GM10248 (cell line): ENCODE data around the gene ABCB9.

Experiments
- CTCF ChIA-PET: fragments of 300-600 bp; sonication (Branson Sonifier 250); formaldehyde crosslinking; extraction: SDS; loops from one replicate; lab custom pipeline; 2021; ENCODE audit warnings: antibody characterized with exemption; lab: Yijun Ruan, JAX
- POLR2A ChIA-PET: fragments of 350-650 bp; sonication (Branson Sonifier 250); formaldehyde crosslinking; extraction: SDS; loops from one replicate; lab custom pipeline; 2020; ENCODE audit warnings: antibody characterized with exemption; lab: Yijun Ruan, JAX
- DNase-seq: peaks from one replicate; pipeline ENCODE4 v3.0.0; 2012; ENCODE audit errors: extremely low spot score
- TF ChIP-seq, protein P1 (sequence below): IDR thresholded peaks from 2 replicates; pipeline ENCODE4 v1.5.1; 2012; ENCODE audit warnings: mild to moderate bottlenecking, low read depth; ENCODE audit errors: extremely low read depth, missing control alignments, control extremely low read depth

Gene ABCB9

DNA sequence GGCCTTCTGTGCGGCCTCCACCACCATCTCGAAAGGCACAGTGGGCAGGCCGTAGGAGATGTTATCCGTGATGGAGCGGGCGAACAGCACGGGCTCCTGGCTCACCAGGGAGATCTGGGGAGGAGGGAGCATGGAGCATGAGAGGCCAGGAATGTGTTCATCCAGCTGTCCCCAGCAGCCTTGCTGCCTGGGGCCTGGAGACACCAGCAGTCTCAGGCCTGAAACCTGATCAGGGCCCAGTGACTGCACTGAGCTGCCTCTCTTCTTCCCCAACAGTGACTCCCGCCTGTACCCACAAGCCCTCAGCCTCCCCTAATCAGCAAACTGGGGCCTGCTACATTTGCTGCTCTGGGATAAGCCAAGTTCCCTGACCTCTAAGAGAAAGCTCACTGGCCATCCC lies 30.9 kb downstream of the ABCB9 start:
- TF ChIP-seq, protein P1, sequence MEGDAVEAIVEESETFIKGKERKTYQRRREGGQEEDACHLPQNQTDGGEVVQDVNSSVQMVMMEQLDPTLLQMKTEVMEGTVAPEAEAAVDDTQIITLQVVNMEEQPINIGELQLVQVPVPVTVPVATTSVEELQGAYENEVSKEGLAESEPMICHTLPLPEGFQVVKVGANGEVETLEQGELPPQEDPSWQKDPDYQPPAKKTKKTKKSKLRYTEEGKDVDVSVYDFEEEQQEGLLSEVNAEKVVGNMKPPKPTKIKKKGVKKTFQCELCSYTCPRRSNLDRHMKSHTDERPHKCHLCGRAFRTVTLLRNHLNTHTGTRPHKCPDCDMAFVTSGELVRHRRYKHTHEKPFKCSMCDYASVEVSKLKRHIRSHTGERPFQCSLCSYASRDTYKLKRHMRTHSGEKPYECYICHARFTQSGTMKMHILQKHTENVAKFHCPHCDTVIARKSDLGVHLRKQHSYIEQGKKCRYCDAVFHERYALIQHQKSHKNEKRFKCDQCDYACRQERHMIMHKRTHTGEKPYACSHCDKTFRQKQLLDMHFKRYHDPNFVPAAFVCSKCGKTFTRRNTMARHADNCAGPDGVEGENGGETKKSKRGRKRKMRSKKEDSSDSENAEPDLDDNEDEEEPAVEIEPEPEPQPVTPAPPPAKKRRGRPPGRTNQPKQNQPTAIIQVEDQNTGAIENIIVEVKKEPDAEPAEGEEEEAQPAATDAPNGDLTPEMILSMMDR, result no peak
- POLR2A ChIA-PET, result no interaction called here
- DNase-seq, result no peak
- CTCF ChIA-PET, result interaction anchor here (1.0 to 1.8 kb wide), 5 partner anchors 8 to 76 kb away, joined by 3 to 5 read pairs (median 4); no protein-coding TSS in a partner anchor

DNA sequence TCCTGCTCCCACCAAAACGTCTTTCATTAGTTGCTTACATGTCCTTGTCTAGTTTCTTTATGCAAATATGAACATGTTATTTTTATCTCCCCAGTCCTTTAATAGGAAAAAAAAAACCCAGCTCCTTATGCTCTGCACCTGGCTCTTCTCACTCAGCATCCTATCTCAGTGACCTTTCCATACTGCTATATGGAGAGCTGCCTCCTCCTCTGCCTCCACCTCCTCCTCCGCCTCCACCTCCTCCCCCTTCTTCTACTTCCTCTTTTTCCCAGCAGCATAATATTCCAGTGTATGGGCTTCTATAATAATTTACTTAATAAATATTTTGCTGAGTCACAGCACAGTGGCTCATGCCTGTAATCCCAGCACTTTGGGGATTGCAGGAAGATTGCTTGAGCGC lies 31.5 kb downstream of the ABCB9 start:
- ChIA-PET POLR2A (interaction anchor here (0.7 kb wide), 1 partner anchor 42 kb away, joined by 3 read pairs; no protein-coding TSS in a partner anchor), CTCF (interaction anchor here (1.3 to 1.8 kb wide), 5 partner anchors 8 to 75 kb away, joined by 4 to 5 read pairs (median 4); no protein-coding TSS in a partner anchor)
- TF ChIP-seq, protein P1, result no peak
- DNase-seq, result peak; percentile 51

DNA sequence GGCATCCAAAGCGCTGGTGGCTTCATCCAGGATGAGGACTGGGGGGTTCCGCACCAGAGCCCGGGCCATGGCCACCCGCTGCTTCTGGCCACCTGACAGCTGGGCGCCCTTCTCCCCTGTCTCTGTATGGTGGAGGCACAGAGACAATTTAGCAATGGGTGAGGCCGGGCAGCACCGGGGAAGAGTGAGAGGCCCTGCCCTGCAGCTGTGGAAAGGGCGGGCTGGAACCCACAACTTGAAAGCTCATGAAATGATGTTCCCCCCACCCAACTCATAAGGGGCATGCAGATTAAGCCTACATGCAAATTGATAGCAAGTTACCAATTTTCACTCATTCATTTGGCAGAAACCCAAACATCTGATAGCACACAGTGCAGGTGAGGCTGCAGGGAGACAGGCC lies 34.1 kb downstream of the ABCB9 start:
- TF ChIP-seq, protein P1, result no peak
- ChIA-PET CTCF (interaction anchor here (0.7 to 1.9 kb wide), 5 partner anchors 18 to 138 kb away, joined by 3 to 4 read pairs (median 3); no protein-coding TSS in a partner anchor), POLR2A (no interaction called here)
- DNase-seq, result no peak

DNA sequence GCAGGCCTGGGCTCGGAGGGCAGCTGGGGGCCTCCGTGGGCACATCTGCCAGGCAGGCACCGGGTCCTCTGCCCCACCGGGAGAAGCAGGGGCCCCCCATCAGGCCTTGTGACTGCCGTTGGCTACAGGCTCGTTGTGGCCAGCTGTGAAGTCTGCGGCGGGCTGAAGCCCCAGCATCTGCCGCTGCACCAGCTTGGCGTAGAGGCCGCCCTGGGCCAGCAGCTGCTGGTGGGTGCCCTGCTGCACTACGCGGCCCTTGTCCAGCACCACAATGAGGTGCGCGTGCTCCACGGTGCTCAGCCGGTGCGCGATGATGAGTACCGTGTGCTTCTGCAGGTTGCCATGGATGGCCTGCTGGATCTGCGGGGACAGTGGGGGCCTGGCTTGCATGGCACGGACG lies 36.5 kb downstream of the ABCB9 start:
- CTCF ChIA-PET, result interaction anchor here (0.8 to 1.3 kb wide), 2 partner anchors 10 to 59 kb away, joined by 3 read pairs; no protein-coding TSS in a partner anchor

DNA sequence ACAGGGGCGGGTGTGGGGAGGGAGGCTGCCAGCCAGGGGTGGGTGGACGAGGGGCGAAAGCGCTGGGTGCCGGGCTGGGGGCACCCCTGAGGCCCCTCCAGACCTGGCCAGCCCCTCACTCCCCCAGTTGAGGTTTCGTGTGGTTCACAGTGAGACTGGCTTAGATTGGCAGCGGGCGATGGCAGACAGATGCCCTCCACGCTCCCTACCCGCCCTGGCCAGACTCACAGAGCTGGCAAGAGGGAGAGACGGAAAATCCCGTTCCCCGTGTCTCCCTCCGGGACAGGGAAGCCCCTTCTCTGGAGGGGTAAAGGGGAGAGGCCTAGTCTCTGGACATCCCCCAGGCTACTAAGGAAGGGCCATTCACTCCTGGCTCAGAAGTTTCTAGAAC lies 37.1 kb downstream of the ABCB9 start:
- TF ChIP-seq, protein P1, result no peak
- DNase-seq, result no peak
- ChIA-PET POLR2A (no interaction called here), CTCF (interaction anchor here (0.8 to 1.4 kb wide), 2 partner anchors 10 to 58 kb away, joined by 3 read pairs; no protein-coding TSS in a partner anchor)

More for the DNA sequence above, 36.5 kb downstream of the ABCB9 start:
- POLR2A ChIA-PET, result no interaction called here
- TF ChIP-seq, protein P1, result no peak
- no peak for DNase-seq

DNA sequence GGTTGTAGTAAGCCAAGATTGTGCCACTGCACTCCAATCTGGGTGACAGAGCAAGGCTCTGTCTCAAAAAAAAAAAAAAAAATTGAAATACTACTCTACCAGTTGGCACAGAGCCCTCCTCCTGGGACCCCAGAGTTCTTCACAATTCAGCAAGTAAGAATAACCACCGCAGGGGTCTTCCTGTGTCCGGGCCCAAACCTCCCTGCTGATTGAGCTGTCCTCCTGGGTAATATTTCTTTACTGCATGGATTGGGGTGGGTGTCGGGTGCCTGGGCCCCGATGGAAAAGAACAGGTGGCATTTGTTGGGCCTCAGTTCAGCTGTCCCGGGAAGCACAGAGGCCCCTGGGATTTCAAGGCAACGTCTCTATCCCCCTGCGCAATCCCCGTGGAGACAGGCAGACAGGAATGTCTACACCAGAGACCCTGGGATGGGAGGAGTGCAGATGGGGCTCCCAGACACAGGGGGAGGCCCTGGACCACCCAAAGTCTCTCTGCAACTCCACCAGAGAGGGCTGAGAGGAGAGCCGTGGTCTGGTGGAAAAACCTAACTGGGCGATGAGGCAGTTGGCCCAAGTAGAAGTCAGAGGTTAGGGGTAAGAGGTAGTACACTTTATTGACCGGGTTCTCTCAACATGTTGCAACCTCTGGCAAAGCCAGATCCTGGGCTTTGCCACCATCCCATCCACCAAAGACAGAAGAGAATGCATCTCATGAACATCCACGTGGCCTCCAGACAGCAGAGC lies 37.7 kb downstream of the ABCB9 start:
- ChIA-PET CTCF (interaction anchor here (1.4 kb wide), 1 partner anchor 9 kb away, joined by 3 read pairs; no protein-coding TSS in a partner anchor), POLR2A (no interaction called here)
- DNase-seq, result no peak
- TF ChIP-seq, protein P1, result no peak
